ENCODE results near the gene LRP2.
A peak's percentile ranks its signal among the peaks of the same experiment; 100 is the strongest.
"Not testable (repeated sequence)": the region's sequence is repeated elsewhere in the genome, so short reads cannot be mapped to it uniquely, and the experiment has no call there.

LRP2 gene

GRCh38 chr2:169172914-169173313 is 189.4 kb downstream of the LRP2 start:
- no peak for DNase-seq (ENCODE audit: low read depth)

GRCh38 chr2:169172151-169172735 is 190.1 kb downstream of the LRP2 start:
- DNase-seq (ENCODE audit: low read depth): no peak

- no peak for DNase-seq (ENCODE audit: low read depth)
Measured at GRCh38 chr2:169165791-169166190, 196.5 kb downstream of the LRP2 start.

GRCh38 chr2:169164311-169164710 is 198.0 kb downstream of the LRP2 start:
- no peak for DNase-seq (ENCODE audit: low read depth)

- DNase-seq (ENCODE audit: low read depth): no peak
Measured at GRCh38 chr2:169162613-169163012, 199.7 kb downstream of the LRP2 start.

- DNase-seq (ENCODE audit: low read depth): no peak
Measured at GRCh38 chr2:169160926-169161481, 201.3 kb downstream of the LRP2 start.

GRCh38 chr2:169159686-169160085 is 202.6 kb downstream of the LRP2 start:
- DNase-seq (ENCODE audit: low read depth): no peak

- DNase-seq (ENCODE audit: low read depth): no peak
Measured at GRCh38 chr2:169158874-169159273, 203.5 kb downstream of the LRP2 start.

GRCh38 chr2:169146220-169146619 is 216.1 kb downstream of the LRP2 start:
- no peak for DNase-seq (ENCODE audit: low read depth)

- DNase-seq (ENCODE audit: low read depth): no peak
Measured at GRCh38 chr2:169143998-169144397, 218.3 kb downstream of the LRP2 start.

GRCh38 chr2:169141713-169142352 is 220.5 kb downstream of the LRP2 start:
- DNase-seq (ENCODE audit: low read depth): peak; percentile 10

GRCh38 chr2:169139993-169140767 is 222.2 kb downstream of the LRP2 start:
- DNase-seq (ENCODE audit: low read depth): no peak

GRCh38 chr2:169139145-169139544 is 223.2 kb downstream of the LRP2 start:
- DNase-seq (ENCODE audit: low read depth): no peak

GRCh38 chr2:169137924-169138323 is 224.4 kb downstream of the LRP2 start:
- DNase-seq (ENCODE audit: low read depth): no peak

- no peak for DNase-seq (ENCODE audit: low read depth)
Measured at GRCh38 chr2:169136885-169137534, 225.3 kb downstream of the LRP2 start.

- DNase-seq (ENCODE audit: low read depth): not testable (repeated sequence)
Measured at GRCh38 chr2:169136428-169136827, 225.9 kb downstream of the LRP2 start.

- DNase-seq (ENCODE audit: low read depth): not testable (repeated sequence)
Measured at GRCh38 chr2:169134272-169134671, 228.1 kb downstream of the LRP2 start.

GRCh38 chr2:169131587-169132512 is 230.5 kb downstream of the LRP2 start:
- DNase-seq (ENCODE audit: low read depth): no peak

GRCh38 chr2:169129703-169130243 is 232.6 kb downstream of the LRP2 start:
- no peak for DNase-seq (ENCODE audit: low read depth)

GRCh38 chr2:169119851-169120250 is 242.5 kb downstream of the LRP2 start:
- no peak for DNase-seq (ENCODE audit: low read depth)

All from stimulated activated CD8-positive, alpha-beta memory T cell treated with anti-CD3 and anti-CD28 coated beads, Interleukin-12 subunit alpha, Interleukin-12 subunit beta, amount 100 ng/mL, for 4 hours (primary cell).